Panc1 (cell line): ENCODE measurements around the gene FCHSD2. TPM values are rescaled to one million over a fixed set of nuclear protein-coding genes. Genes with fewer than 3 reads are reported as not detected.

Experiments
- ATAC-seq: fragments of 200-7000 bp; cut with Tn5 transposase; 2 replicates; pipeline ENCODE4 v1.9.1; 2020; ENCODE audit warnings: mild to moderate bottlenecking, moderate library complexity
- BruUV-seq: library from RNA; stranded (reverse); fragments of 400-500 nt; replicated peaks from 2 replicates; lab custom pipeline; 2021; lab: Mats Ljungman, UMichigan
- CTCF ChIA-PET: fragments of 300-600 bp; sonication (Branson Sonifier 250); formaldehyde crosslinking; loops from one replicate; lab custom pipeline; 2022; ENCODE audit warnings: antibody characterized with exemption; lab: Charles Lee
- POLR2A ChIA-PET: fragments of 300-600 bp; sonication (Branson Sonifier 250); formaldehyde crosslinking; loops from one replicate; lab custom pipeline; 2022; ENCODE audit warnings: antibody characterized with exemption; lab: Charles Lee
- DNase-seq: peaks from one replicate; pipeline ENCODE4 v3.0.0-alpha.2; 2010; ENCODE audit warnings: low read depth, low spot score
- H3K27ac ChIP-seq: 2 replicates; pipeline ENCODE4 v1.5.1; 2011; ENCODE audit warnings: mild to moderate bottlenecking, low read length, inconsistent platforms
- H3K27me3 ChIP-seq: fragments of 200-500 bp; sonication (Bioruptor generic); 2 replicates; pipeline ENCODE4 v1.6.0; 2014; ENCODE audit warnings: low read length, inconsistent platforms; ENCODE audit not compliant: control insufficient read depth, insufficient read depth
- H3K36me3 ChIP-seq: fragments of 200-500 bp; sonication (Bioruptor generic); 2 replicates; pipeline ENCODE4 v1.5.1; 2014; ENCODE audit warnings: inconsistent platforms, mild to moderate bottlenecking, low read length, moderate library complexity; ENCODE audit not compliant: control insufficient read depth, insufficient read depth
- H3K4me1 ChIP-seq: 2 replicates; pipeline ENCODE4 v1.5.1; 2011; ENCODE audit warnings: inconsistent platforms, mild to moderate bottlenecking, low read length, moderate library complexity; ENCODE audit not compliant: control insufficient read depth, insufficient read depth
- H3K4me3 ChIP-seq, 2 experiments: 2 replicates each; pipeline ENCODE4 v1.5.1; 2011 to 2012; ENCODE audit warnings: low read depth in 2 of 2, low read length in 2 of 2, mild to moderate bottlenecking in 2 of 2, inconsistent platforms in 1 of 2, moderate library complexity in 1 of 2
- H3K9me3 ChIP-seq: fragments of 200-500 bp; sonication (Bioruptor generic); 2 replicates; pipeline ENCODE4 v1.5.1; 2014; ENCODE audit warnings: low read depth, mild to moderate bottlenecking, inconsistent platforms, low read length, moderate library complexity; ENCODE audit not compliant: control insufficient read depth, insufficient read depth
- CTCF ChIP-seq: fragments of 450-650 bp; IDR thresholded peaks from 2 replicates; pipeline ENCODE4 v1.5.1; 2017; ENCODE audit warnings: mild to moderate bottlenecking
- POLR2AphosphoS5 ChIP-seq: IDR thresholded peaks from 2 replicates; pipeline ENCODE4 v1.6.1; 2012; ENCODE audit warnings: mild to moderate bottlenecking, low read depth, low read length, moderate library complexity
- REST ChIP-seq, 2 experiments: IDR thresholded peaks; 2 replicates each; pipeline ENCODE4 v1.6.1; 2011 to 2012; ENCODE audit warnings: low read depth in 2 of 2, control low read depth in 1 of 2, low read length in 1 of 2, mild to moderate bottlenecking in 1 of 2, moderate library complexity in 1 of 2; ENCODE audit not compliant: insufficient read depth in 1 of 2
- SIN3A ChIP-seq: IDR thresholded peaks from 2 replicates; pipeline ENCODE4 v1.6.1; 2012; ENCODE audit warnings: low read depth, mild to moderate bottlenecking, low read length, moderate library complexity, borderline replicate concordance; ENCODE audit not compliant: insufficient read depth
- TCF7L2 ChIP-seq: IDR thresholded peaks from 2 replicates; pipeline ENCODE4 v1.6.1; 2011; ENCODE audit warnings: mild to moderate bottlenecking, low read depth, low read length, inconsistent platforms
- in situ Hi-C: cut with HindIII; loops from 2 replicates; pipeline ENCODE4 v1.10.0; 2016; ENCODE audit warnings: low sequenced_read_pairs, low pct_unique_long_range_greater_than_20kb
- intact Hi-C: fragments of 100-400 bp; cut with micrococcal nuclease; formaldehyde crosslinking; loops from one replicate; pipeline ENCODE4 v1.10.0; 2022; ENCODE audit not compliant: unreplicated experiment
- total RNA-seq: library from RNA; stranded (reverse); gene quantifications from one replicate; pipeline ENCODE4 v1.2.1, GENCODE V29; 2021; ENCODE audit not compliant: unreplicated experiment

FCHSD2 gene
- total RNA-seq, 1 experiment from 2014 or later = 31.8 TPM

GRCh38 chr11:72876147-72876546 is 266.0 kb downstream of the FCHSD2 start:
- H3K27ac ChIP-seq = no peak overlapping the region
- CTCF ChIA-PET = no interaction called here
- no peaks in the 10 kb centered on the region for H3K4me1 ChIP-seq

GRCh38 chr11:72875736-72876135 is 266.4 kb downstream of the FCHSD2 start:
- no TSS peak for BruUV-seq
- no peak overlapping the region for H3K4me3 ChIP-seq
- DNase-seq (no peak), ATAC-seq (no peak)
- POLR2A ChIA-PET = no interaction called here
- TF ChIP-seq CTCF = no peak
- TF ChIP-seq REST (IDR thresholded peaks at IDR 0.05; ENCODE audit: insufficient read depth in 1 of 2, low read depth in 2 of 2, low read length in 1 of 2) = no peak
- TF ChIP-seq POLR2AphosphoS5 = no peak
- TF ChIP-seq SIN3A = no peak
- TF ChIP-seq TCF7L2 = no peak
- no peaks in the 10 kb centered on the region for H3K4me1 ChIP-seq
- no peaks in the 10 kb centered on the region; the same call in 1 of the 2 replicates for H3K36me3 ChIP-seq
- H3K9me3 ChIP-seq = no peaks in the 10 kb centered on the region
- H3K27ac ChIP-seq = no peak overlapping the region
- H3K27me3 ChIP-seq = no peaks in the 10 kb centered on the region
- in situ Hi-C loops (no loop called here), intact Hi-C loops (no loop called here)
- CTCF ChIA-PET = no interaction called here

More at GRCh38 chr11:72876147-72876546, 266.0 kb downstream of the FCHSD2 start:
- BruUV-seq = no TSS peak
- Histone ChIP-seq H3K36me3 (no peaks in the 10 kb centered on the region; the same call in 1 of the 2 replicates), H3K4me3 (no peak overlapping the region), H3K9me3 (no peaks in the 10 kb centered on the region), H3K27me3 (no peaks in the 10 kb centered on the region)
- DNase-seq (no peak), ATAC-seq (no peak)
- in situ Hi-C loops (no loop called here), intact Hi-C loops (no loop called here)
- TF ChIP-seq POLR2AphosphoS5 = no peak
- TF ChIP-seq SIN3A = no peak
- TF ChIP-seq CTCF = no peak
- no peak for TF ChIP-seq TCF7L2
- POLR2A ChIA-PET = no interaction called here
